Measurements from ENCODE around the gene EIF2S2. TPM values are rescaled to one million over a fixed set of nuclear protein-coding genes. Genes with fewer than 3 reads are reported as not detected.

EIF2S2 gene
- polyA plus RNA-seq, 3 donors: 45.5 to 51.5 (median 46.1) TPM

GRCh38 chr20:34047917-34048316 lies 64.1 kb downstream of the EIF2S2 start:
- DNase-seq (ENCODE audit: extremely low read depth in 1 of 11, low read depth in 9 of 11, low spot score in 4 of 11): no peak

- DNase-seq (ENCODE audit: extremely low read depth in 1 of 11, low read depth in 9 of 11, low spot score in 4 of 11): no peak
Observed at GRCh38 chr20:34047010-34047687, 64.9 kb downstream of the EIF2S2 start.

- DNase-seq (ENCODE audit: extremely low read depth in 1 of 11, low read depth in 9 of 11, low spot score in 4 of 11): no peak
Observed at GRCh38 chr20:34045930-34046725, 65.9 kb downstream of the EIF2S2 start.

- DNase-seq (ENCODE audit: extremely low read depth in 1 of 11, low read depth in 9 of 11, low spot score in 4 of 11): no peak
Observed at GRCh38 chr20:34045294-34045693, 66.7 kb downstream of the EIF2S2 start.

- no peak for DNase-seq (ENCODE audit: extremely low read depth in 1 of 11, low read depth in 9 of 11, low spot score in 4 of 11)
Observed at GRCh38 chr20:34043025-34043424, 69.0 kb downstream of the EIF2S2 start.

- DNase-seq (ENCODE audit: extremely low read depth in 1 of 11, low read depth in 9 of 11, low spot score in 4 of 11): no peak
Observed at GRCh38 chr20:34042262-34042661, 69.8 kb downstream of the EIF2S2 start.

GRCh38 chr20:34041226-34041625 lies 70.8 kb downstream of the EIF2S2 start:
- DNase-seq (ENCODE audit: extremely low read depth in 1 of 11, low read depth in 9 of 11, low spot score in 4 of 11): no peak

- no peak for DNase-seq (ENCODE audit: extremely low read depth in 1 of 11, low read depth in 9 of 11, low spot score in 4 of 11)
Observed at GRCh38 chr20:34040300-34040995, 71.6 kb downstream of the EIF2S2 start.

Other genes with a start within 250 kb of the EIF2S2 start
- 100 to 1,000 TPM; 135 to 205 (median 167) TPM for gene RALY, start 118.3 kb downstream of the EIF2S2 start, polyA plus RNA-seq (ENCODE audit: insufficient read length in 3 of 3)
- under 1 TPM in 2 of 3 donors, not detected in 1; 0.69 to 0.88 TPM for gene ASIP, start 129.2 kb upstream of the EIF2S2 start, polyA plus RNA-seq (ENCODE audit: insufficient read length in 3 of 3)
- 100 to 1,000 TPM; 188 to 205 (median 191) TPM for gene AHCY, start 191.1 kb upstream of the EIF2S2 start, polyA plus RNA-seq (ENCODE audit: insufficient read length in 3 of 3)

Measured in renal cortex interstitium (tissue), 11 donors.